Esophagus muscularis mucosa (tissue), 4 donors: ENCODE data around the gene TSPAN11. TPM values are rescaled to one million over a fixed set of nuclear protein-coding genes. Genes with fewer than 3 reads are reported as not detected.

Experiments used
- DNase-seq: peaks from one replicate; pipeline ENCODE4 v3.0.0-alpha.2; 2017; ENCODE audit errors: extremely low spot score
- H3K27ac ChIP-seq, 4 donors: fragments of 200-600 bp; sonication (generic); replicated peaks in 1 of 4; 1 replicate in 3 of 4; 2 replicates in 1 of 4; pipeline ENCODE4 v1.5.1; 2016 to 2019; ENCODE audit warnings: mild to moderate bottlenecking in 1 of 4
- H3K27me3 ChIP-seq, 4 donors: fragments of 200-600 bp; sonication (generic); one replicate each; pipeline versions ENCODE4 v1.5.1 to v1.6.0; 2016 to 2019
- H3K36me3 ChIP-seq, 4 donors: fragments of 200-600 bp; sonication (generic); one replicate each; pipeline ENCODE4 v1.5.1; 2016 to 2019
- H3K4me1 ChIP-seq, 4 donors: fragments of 200-600 bp; sonication (generic); one replicate each; pipeline ENCODE4 v1.5.1; 2016 to 2019
- H3K4me3 ChIP-seq, 4 donors: fragments of 200-600 bp; sonication (generic); 1 replicate in 2 of 4; 2 replicates in 2 of 4; pipeline ENCODE4 v1.5.1; 2016 to 2019; ENCODE audit warnings: mild to moderate bottlenecking in 4 of 4, moderate library complexity in 1 of 4
- H3K9me3 ChIP-seq, 4 donors: fragments of 200-600 bp; sonication (generic); 1 replicate in 3 of 4; 2 replicates in 1 of 4; pipeline ENCODE4 v1.5.1; 2016 to 2019
- EP300 ChIP-seq: sonication (generic); formaldehyde crosslinking; IDR thresholded peaks from one replicate; pipeline ENCODE4 v1.6.1; 2017; ENCODE audit warnings: antibody characterized with exemption
- POLR2A ChIP-seq: fragments of 450-650 bp; IDR thresholded peaks from one replicate; pipeline ENCODE4 v1.6.1; 2017; ENCODE audit warnings: antibody characterized with exemption, moderate library complexity, mild to moderate bottlenecking, low read depth
- POLR2AphosphoS5 ChIP-seq, 2 donors: sonication (generic); formaldehyde crosslinking; IDR thresholded peaks; one replicate each; pipeline ENCODE4 v1.6.1; 2017; ENCODE audit warnings: antibody characterized with exemption in 2 of 2
- whole genome bisulfite sequencing: methylation state at CpG from one replicate; pipeline ENCODE4 v1.1.5; 2018; 5-methylcytosine and 5-hydroxymethylcytosine counted together
- intact Hi-C: fragments of 100-400 bp; cut with DNase I; formaldehyde crosslinking; loops from one replicate; pipeline ENCODE4 v1.15.1; 2023
- total RNA-seq, 4 donors: library from RNA; depleted of rRNA; stranded (reverse); fragments of >200 nt; gene quantifications; one replicate each; pipeline versions ENCODE4 v1.1.0 to v1.2.1, GENCODE V29; 2016
- TF ChIP-seq, protein P1 (sequence below), 3 experiments: fragments of 200-600 bp in 2 of 3; fragments of 450-650 bp in 1 of 3; sonication (generic) in 2 of 3; IDR thresholded peaks; one replicate each; pipeline ENCODE4 v1.5.1; 2017 to 2019; ENCODE audit warnings: antibody characterized with exemption in 3 of 3, mild to moderate bottlenecking in 2 of 3, moderate library complexity in 1 of 3

The TSPAN11 gene
- total RNA-seq, 4 donors from 2014 or later, result 5.8 to 20.9 (median 12.7) TPM

GRCh38 chr12:30962047-30962446, 35.5 kb downstream of the TSPAN11 start:
- DNase-seq, result no peak
- peaks cover 0 to 10% (median 0%) of the 10 kb centered on the region in 4 donors for H3K27me3 ChIP-seq
- H3K9me3 ChIP-seq, result no peaks in the 10 kb centered on the region
- H3K27ac ChIP-seq, result no peak overlapping the region
- no peaks in the 10 kb centered on the region for H3K4me1 ChIP-seq
- WGBS, result 93% methylated on average over 2 of the region's 2 CpGs
- intact Hi-C loops, result no loop called here
- no peaks in the 10 kb centered on the region for H3K36me3 ChIP-seq
- TF ChIP-seq POLR2AphosphoS5 (IDR thresholded peaks at IDR 0.05), result no peak
- TF ChIP-seq POLR2A, result no peak
- TF ChIP-seq, protein P1, sequence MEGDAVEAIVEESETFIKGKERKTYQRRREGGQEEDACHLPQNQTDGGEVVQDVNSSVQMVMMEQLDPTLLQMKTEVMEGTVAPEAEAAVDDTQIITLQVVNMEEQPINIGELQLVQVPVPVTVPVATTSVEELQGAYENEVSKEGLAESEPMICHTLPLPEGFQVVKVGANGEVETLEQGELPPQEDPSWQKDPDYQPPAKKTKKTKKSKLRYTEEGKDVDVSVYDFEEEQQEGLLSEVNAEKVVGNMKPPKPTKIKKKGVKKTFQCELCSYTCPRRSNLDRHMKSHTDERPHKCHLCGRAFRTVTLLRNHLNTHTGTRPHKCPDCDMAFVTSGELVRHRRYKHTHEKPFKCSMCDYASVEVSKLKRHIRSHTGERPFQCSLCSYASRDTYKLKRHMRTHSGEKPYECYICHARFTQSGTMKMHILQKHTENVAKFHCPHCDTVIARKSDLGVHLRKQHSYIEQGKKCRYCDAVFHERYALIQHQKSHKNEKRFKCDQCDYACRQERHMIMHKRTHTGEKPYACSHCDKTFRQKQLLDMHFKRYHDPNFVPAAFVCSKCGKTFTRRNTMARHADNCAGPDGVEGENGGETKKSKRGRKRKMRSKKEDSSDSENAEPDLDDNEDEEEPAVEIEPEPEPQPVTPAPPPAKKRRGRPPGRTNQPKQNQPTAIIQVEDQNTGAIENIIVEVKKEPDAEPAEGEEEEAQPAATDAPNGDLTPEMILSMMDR (IDR thresholded peaks at IDR 0.05), result no peak
- no peak for TF ChIP-seq EP300
- H3K4me3 ChIP-seq, result no peak overlapping the region

- intact Hi-C loops, result no loop called here
- H3K9me3 ChIP-seq, result no peaks in the 10 kb centered on the region
- H3K27ac ChIP-seq, result no peak overlapping the region
- peaks cover 0 to 10% (median 0%) of the 10 kb centered on the region in 4 donors for H3K27me3 ChIP-seq
- H3K36me3 ChIP-seq, result no peaks in the 10 kb centered on the region
- DNase-seq, result no peak
- no peak for TF ChIP-seq POLR2AphosphoS5 (IDR thresholded peaks at IDR 0.05)
- no peak for TF ChIP-seq POLR2A
- TF ChIP-seq, protein P1 (IDR thresholded peaks at IDR 0.05), result no peak
- TF ChIP-seq EP300, result no peak
- no peak overlapping the region for H3K4me3 ChIP-seq
- H3K4me1 ChIP-seq, result no peaks in the 10 kb centered on the region
- WGBS, result 85% methylated on average over 15 of the region's 21 CpGs
Measured at GRCh38 chr12:30963709-30964564, 37.4 kb downstream of the TSPAN11 start.

DNA sequence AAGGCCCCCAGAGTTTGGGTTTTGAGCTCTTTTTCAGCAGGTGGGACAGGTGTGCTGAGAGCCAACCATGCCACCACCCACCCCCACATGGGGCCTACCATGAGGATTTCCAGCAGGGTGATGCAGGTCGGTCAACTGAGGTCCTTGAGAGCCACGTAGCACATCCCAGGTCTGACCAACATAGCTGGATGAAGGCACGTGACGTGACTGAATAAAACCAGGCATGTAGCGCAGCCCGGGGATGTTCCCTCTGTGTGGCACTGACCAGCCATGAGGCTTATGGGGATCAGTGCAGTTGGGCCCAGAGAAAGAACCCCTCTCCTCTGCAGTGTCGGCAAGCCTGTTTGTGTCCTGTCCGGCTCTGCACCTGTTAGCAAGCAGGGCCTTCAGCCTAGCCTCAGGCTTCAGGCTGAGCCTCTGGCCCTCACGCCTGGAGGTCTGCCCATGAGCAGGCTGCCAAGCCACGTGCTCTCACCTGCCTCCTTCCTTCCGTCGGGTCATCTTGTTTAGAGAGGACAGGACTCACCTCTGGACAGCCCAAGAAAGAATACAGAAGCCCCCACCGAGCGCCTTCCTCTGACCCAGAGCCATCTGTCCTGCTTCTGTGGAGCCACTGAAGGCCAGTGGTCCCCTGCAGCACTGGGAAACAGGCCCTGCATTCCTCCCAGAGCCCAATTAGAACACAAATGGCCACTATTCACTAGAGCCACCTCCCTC, 38.5 kb downstream of the TSPAN11 start:
- peaks cover 0 to 2% (median 1%) of the 10 kb centered on the region in 4 donors for H3K4me1 ChIP-seq
- 89% methylated on average over 14 of the region's 14 CpGs for whole genome bisulfite sequencing
- H3K27me3 ChIP-seq, result peaks cover 0 to 10% (median 0%) of the 10 kb centered on the region in 4 donors
- H3K4me3 ChIP-seq, result no peak overlapping the region
- intact Hi-C loops, result no loop called here
- no peak overlapping the region for H3K27ac ChIP-seq
- TF ChIP-seq POLR2A (no peak), POLR2AphosphoS5 (IDR thresholded peaks at IDR 0.05) (no peak), EP300 (no peak)
- TF ChIP-seq, protein P1 (IDR thresholded peaks at IDR 0.05), result no peak
- H3K9me3 ChIP-seq, result no peaks in the 10 kb centered on the region
- no peak for DNase-seq
- no peaks in the 10 kb centered on the region for H3K36me3 ChIP-seq

DNA sequence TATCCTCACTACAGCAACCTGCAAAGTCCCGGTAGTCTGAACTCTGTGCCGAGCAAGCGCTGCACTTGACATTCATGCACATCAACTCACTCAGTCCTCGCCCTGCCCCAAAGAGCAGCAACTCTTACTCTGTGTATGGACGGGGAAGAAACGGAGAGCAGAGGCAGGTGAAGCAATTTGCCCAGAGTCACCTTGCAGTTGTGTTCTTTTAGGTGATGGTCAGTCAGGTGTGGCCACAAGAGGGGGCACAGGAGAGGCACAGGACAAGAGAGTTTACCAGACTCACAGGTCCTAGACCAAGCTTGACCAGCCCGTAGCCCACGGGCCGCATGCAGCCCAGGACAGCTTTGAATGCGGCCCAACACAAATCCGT, 39.1 kb downstream of the TSPAN11 start:
- DNase-seq, result no peak
- H3K4me1 ChIP-seq, result peaks cover 5 to 7% (median 6%) of the 10 kb centered on the region in 4 donors
- H3K4me3 ChIP-seq, result no peak overlapping the region
- TF ChIP-seq, protein P1 (IDR thresholded peaks at IDR 0.05), result no peak
- TF ChIP-seq EP300, result no peak
- no peak for TF ChIP-seq POLR2AphosphoS5 (IDR thresholded peaks at IDR 0.05)
- TF ChIP-seq POLR2A, result no peak
- no peak overlapping the region for H3K27ac ChIP-seq
- WGBS, result 79% methylated on average over 11 of the region's 11 CpGs
- H3K9me3 ChIP-seq, result no peaks in the 10 kb centered on the region
- H3K27me3 ChIP-seq, result peaks cover 0 to 12% (median 0%) of the 10 kb centered on the region in 4 donors
- H3K36me3 ChIP-seq, result no peaks in the 10 kb centered on the region
- intact Hi-C loops, result no loop called here
